NCI-H187 (cell line): ENCODE measurements around the gene LARGE1.

Source experiments
- DNase-seq, 2 experiments: peaks; one replicate each; lab custom pipeline; 2025; lab: John Stamatoyannopoulos, UW

LARGE1 gene

GRCh38 chr22:33920197-33920540 is at the start of gene LARGE1:
TSS of gene LARGE1 (minus strand) at chr22:33920476.
- no peak for DNase-seq

GRCh38 chr22:33969045-33969444 is 48.8 kb upstream of the LARGE1 start:
- DNase-seq: no peak

GRCh38 chr22:33964121-33964520 is 43.8 kb upstream of the LARGE1 start:
- no peak for DNase-seq

- DNase-seq: no peak
These were observed 42.1 kb upstream of the LARGE1 start for GRCh38 chr22:33962409-33962808.

GRCh38 chr22:33958741-33959140 is 38.5 kb upstream of the LARGE1 start:
- DNase-seq: no peak

- DNase-seq: no peak
These were observed 36.8 kb upstream of the LARGE1 start for GRCh38 chr22:33957086-33957485.

- no peak for DNase-seq
These were observed 32.5 kb upstream of the LARGE1 start for GRCh38 chr22:33952776-33953175.

- no peak for DNase-seq
These were observed 20.5 kb upstream of the LARGE1 start for GRCh38 chr22:33940741-33941140.

GRCh38 chr22:33932997-33933396 is 12.7 kb upstream of the LARGE1 start:
- DNase-seq: no peak

- DNase-seq: no peak
These were observed 11.1 kb upstream of the LARGE1 start for GRCh38 chr22:33931406-33931805.

GRCh38 chr22:33927752-33928151 is 7.5 kb upstream of the LARGE1 start:
- no peak for DNase-seq

GRCh38 chr22:33925194-33925593 is 4.9 kb upstream of the LARGE1 start:
- no peak for DNase-seq

- DNase-seq: peak in 1 of 2 experiments; percentile 25
These were observed 3.5 kb upstream of the LARGE1 start for GRCh38 chr22:33923660-33924246.

- DNase-seq: no peak
These were observed 2.8 kb upstream of the LARGE1 start for GRCh38 chr22:33923033-33923432.

GRCh38 chr22:33922349-33922681 is 2.0 kb upstream of the LARGE1 start:
- DNase-seq: no peak

GRCh38 chr22:33921525-33922348 is 1.5 kb upstream of the LARGE1 start:
- DNase-seq: no peak

GRCh38 chr22:33920927-33921524 is 750 bp upstream of the LARGE1 start:
- DNase-seq: peak; percentile 64 to 93

GRCh38 chr22:33919391-33920196 is 682 bp downstream of the LARGE1 start:
- no peak for DNase-seq

- DNase-seq: no peak
These were observed 1.5 kb downstream of the LARGE1 start for GRCh38 chr22:33918676-33919365.

GRCh38 chr22:33917744-33918406 is 2.4 kb downstream of the LARGE1 start:
- no peak for DNase-seq

GRCh38 chr22:33914699-33915098 is 5.6 kb downstream of the LARGE1 start:
- DNase-seq: no peak
